ENCODE measurements around the gene NFIA. TPM values are rescaled to one million over a fixed set of nuclear protein-coding genes. Genes with fewer than 3 reads are reported as not detected.

The NFIA gene
- total RNA-seq, 2 donors from 2014 or later = 61.4 to 86.3 TPM

- Histone ChIP-seq H3K4me1 (replicated peaks) (no peaks in the 10 kb centered on the region), H3K27ac (no peak overlapping the region), H3K27me3 (replicated peaks; ENCODE audit: insufficient read depth) (no peaks in the 10 kb centered on the region), H3K36me3 (no peaks in the 10 kb centered on the region), H3K9me3 (no peaks in the 10 kb centered on the region), H3K4me3 (no peak overlapping the region)
- intact Hi-C loops (cut with DNase I) = no loop called here
- TF ChIP-seq, protein P1, sequence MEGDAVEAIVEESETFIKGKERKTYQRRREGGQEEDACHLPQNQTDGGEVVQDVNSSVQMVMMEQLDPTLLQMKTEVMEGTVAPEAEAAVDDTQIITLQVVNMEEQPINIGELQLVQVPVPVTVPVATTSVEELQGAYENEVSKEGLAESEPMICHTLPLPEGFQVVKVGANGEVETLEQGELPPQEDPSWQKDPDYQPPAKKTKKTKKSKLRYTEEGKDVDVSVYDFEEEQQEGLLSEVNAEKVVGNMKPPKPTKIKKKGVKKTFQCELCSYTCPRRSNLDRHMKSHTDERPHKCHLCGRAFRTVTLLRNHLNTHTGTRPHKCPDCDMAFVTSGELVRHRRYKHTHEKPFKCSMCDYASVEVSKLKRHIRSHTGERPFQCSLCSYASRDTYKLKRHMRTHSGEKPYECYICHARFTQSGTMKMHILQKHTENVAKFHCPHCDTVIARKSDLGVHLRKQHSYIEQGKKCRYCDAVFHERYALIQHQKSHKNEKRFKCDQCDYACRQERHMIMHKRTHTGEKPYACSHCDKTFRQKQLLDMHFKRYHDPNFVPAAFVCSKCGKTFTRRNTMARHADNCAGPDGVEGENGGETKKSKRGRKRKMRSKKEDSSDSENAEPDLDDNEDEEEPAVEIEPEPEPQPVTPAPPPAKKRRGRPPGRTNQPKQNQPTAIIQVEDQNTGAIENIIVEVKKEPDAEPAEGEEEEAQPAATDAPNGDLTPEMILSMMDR (IDR thresholded peaks at IDR 0.05) = no peak
- DNase-seq (ENCODE audit: low spot score) = no peak
- 74% methylated on average over 6 of the region's 6 CpGs for WGBS
These were observed 165.8 kb downstream of the NFIA start for GRCh38 chr1:61247881-61248752.

DNA sequence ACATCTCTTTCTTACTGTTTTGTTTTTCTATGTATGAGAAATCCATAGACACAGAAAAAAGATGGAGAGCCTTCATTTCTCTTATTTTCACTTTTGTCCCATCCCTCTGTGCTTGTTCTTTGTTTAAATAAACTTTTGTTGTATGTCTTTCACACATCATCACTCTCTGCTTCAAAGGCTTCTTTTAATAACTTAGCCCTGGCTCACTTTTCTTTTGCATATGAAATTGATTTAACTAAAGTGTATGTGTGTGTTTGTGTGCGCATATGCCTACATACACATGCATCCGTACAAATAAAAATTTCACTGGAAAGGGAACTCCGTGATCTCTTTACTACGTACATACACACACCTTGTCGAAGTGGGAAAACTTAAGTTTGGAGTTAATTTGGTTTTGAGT is 168.6 kb downstream of the NFIA start:
- no peaks in the 10 kb centered on the region for H3K4me1 ChIP-seq (replicated peaks)
- intact Hi-C loops (cut with DNase I) = no loop called here
- no peak overlapping the region for H3K27ac ChIP-seq
- DNase-seq (ENCODE audit: low spot score) = no peak
- no peaks in the 10 kb centered on the region for H3K36me3 ChIP-seq
- 87% methylated on average over 5 of the region's 5 CpGs for WGBS
- H3K27me3 ChIP-seq (replicated peaks; ENCODE audit: insufficient read depth) = no peaks in the 10 kb centered on the region
- no peak overlapping the region for H3K4me3 ChIP-seq
- no peaks in the 10 kb centered on the region for H3K9me3 ChIP-seq
- TF ChIP-seq POLR2AphosphoS5 (IDR thresholded peaks at IDR 0.05) (no peak), POLR2A (IDR thresholded peaks at IDR 0.05) (no peak)
- TF ChIP-seq, protein P1 (IDR thresholded peaks at IDR 0.05) = no peak

- H3K27ac ChIP-seq = no peak overlapping the region
- DNase-seq (ENCODE audit: low spot score) = peak; percentile 24
- WGBS = 87% methylated on average over 2 of the region's 2 CpGs
- H3K27me3 ChIP-seq (replicated peaks; ENCODE audit: insufficient read depth) = no peaks in the 10 kb centered on the region
- H3K4me3 ChIP-seq = no peak overlapping the region
- intact Hi-C loops (cut with DNase I) = no loop called here
- TF ChIP-seq POLR2A (IDR thresholded peaks at IDR 0.05) (no peak), POLR2AphosphoS5 (IDR thresholded peaks at IDR 0.05) (peak; percentile 15)
- no peaks in the 10 kb centered on the region for H3K36me3 ChIP-seq
- no peaks in the 10 kb centered on the region for H3K4me1 ChIP-seq (replicated peaks)
- H3K9me3 ChIP-seq = no peaks in the 10 kb centered on the region
These were observed 170.8 kb downstream of the NFIA start for GRCh38 chr1:61253059-61253735.

- Histone ChIP-seq H3K27me3 (replicated peaks; ENCODE audit: insufficient read depth) (no peaks in the 10 kb centered on the region), H3K36me3 (no peaks in the 10 kb centered on the region), H3K4me3 (no peak overlapping the region), H3K27ac (no peak overlapping the region), H3K4me1 (replicated peaks) (no peaks in the 10 kb centered on the region), H3K9me3 (no peaks in the 10 kb centered on the region)
- no peak for DNase-seq (ENCODE audit: low spot score)
- TF ChIP-seq POLR2A (IDR thresholded peaks at IDR 0.05) (no peak), POLR2AphosphoS5 (IDR thresholded peaks at IDR 0.05) (no peak)
- TF ChIP-seq, protein P1 (IDR thresholded peaks at IDR 0.05) = no peak
- WGBS = 36% methylated on average over 1 of the region's 1 CpG
- intact Hi-C loops (cut with DNase I) = no loop called here
These were observed 171.7 kb downstream of the NFIA start for GRCh38 chr1:61253912-61254633.

Data from prostate gland (tissue), 2 donors.